IPS DF 6.9 (cell line): ENCODE measurements around the gene LCN6.
A peak's percentile ranks its signal among the peaks of the same experiment; 100 is the strongest.
"Not testable (repeated sequence)": the region's sequence is repeated elsewhere in the genome, so short reads cannot be mapped to it uniquely, and the experiment has no call there.

Source experiments
- DNase-seq: peaks from one replicate; pipeline ENCODE4 v3.0.0-alpha.2; 2013; ENCODE audit warnings: low read depth, low spot score
- H3K27ac ChIP-seq: one replicate; pipeline ENCODE4 v1.5.1; 2013; ENCODE audit warnings: low read length, control low read depth
- H3K27me3 ChIP-seq: 2 replicates; pipeline ENCODE4 v1.6.1; 2013; ENCODE audit warnings: mild to moderate bottlenecking, low read length; ENCODE audit not compliant: control insufficient read depth, insufficient read depth
- H3K36me3 ChIP-seq: 2 replicates; pipeline ENCODE4 v1.6.1; 2013; ENCODE audit warnings: low read length; ENCODE audit not compliant: control insufficient read depth, insufficient read depth
- H3K4me1 ChIP-seq: 2 replicates; pipeline ENCODE4 v1.6.1; 2013; ENCODE audit warnings: low read length; ENCODE audit not compliant: control insufficient read depth, insufficient read depth
- H3K4me3 ChIP-seq: 2 replicates; pipeline ENCODE4 v1.5.1; 2013; ENCODE audit warnings: mild to moderate bottlenecking, low read length
- H3K9me3 ChIP-seq: 2 replicates; pipeline ENCODE4 v1.6.1; 2013; ENCODE audit warnings: low read length, inconsistent platforms; ENCODE audit not compliant: control insufficient read depth, insufficient read depth
- WGBS: extraction: QIAGEN DNeasy Blood & Tissue Kit; methylation state at CpG from one replicate; pipeline ENCODE4 v1.1.7; 2013; ENCODE audit warnings: mixed read lengths, missing lambda C conversion rate; ENCODE audit not compliant: insufficient read length, insufficient coverage; 5-methylcytosine and 5-hydroxymethylcytosine counted together

Gene LCN6

DNA sequence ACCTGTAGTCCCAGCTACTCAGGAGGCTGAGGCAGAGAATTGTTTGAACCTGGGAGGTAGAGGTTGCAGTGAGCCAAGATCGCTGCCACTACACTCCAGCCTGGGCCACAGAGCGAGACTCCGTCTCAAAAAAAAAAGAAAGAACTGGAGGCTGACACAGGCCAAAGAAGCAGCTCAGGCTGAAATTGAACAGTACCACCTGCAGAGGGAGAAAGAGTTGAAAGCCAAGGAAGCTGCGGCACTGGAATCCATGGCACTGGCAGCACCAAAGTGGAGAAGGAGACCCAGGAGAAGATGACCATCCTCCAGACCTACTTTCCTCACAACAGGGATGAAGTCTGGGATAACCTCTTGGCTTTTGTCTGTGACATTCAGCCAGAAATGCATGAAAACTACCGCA lies 31.5 kb upstream of the LCN6 start:
- no peak for DNase-seq
- Histone ChIP-seq H3K36me3 (no peaks in the 10 kb centered on the region; the same call in 1 of the 2 replicates), H3K4me3 (no peak overlapping the region), H3K4me1 (no peaks in the 10 kb centered on the region), H3K27me3 (no peaks in the 10 kb centered on the region; the same call in none of the 2 replicates), H3K27ac (no peak overlapping the region), H3K9me3 (no peaks in the 10 kb centered on the region; the same call in 1 of the 2 replicates)
- no CpG with 5 or more reads among the region's 5 CpGs for WGBS

DNA sequence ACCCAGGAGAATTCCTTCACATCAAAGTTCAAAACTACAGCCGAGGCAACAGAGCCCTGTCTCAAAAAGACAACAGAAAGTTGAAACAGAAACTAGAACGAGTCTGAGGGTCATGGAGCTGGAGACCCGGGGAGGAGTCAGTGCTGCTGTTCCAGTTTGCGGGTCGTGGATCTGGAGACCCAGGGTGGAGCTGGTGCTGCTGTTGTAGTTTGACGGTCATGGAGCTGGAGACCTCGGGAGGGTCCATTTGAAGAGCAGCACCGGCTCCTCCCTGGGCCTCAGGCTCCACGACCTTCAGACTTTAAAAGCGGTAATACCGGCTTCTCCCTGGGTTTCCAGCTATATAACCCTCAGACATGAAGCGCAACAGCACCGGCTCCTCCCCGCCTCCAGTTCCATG lies 29.0 kb upstream of the LCN6 start:
- no peak for DNase-seq
- H3K36me3 ChIP-seq = no peaks in the 10 kb centered on the region; the same call in 1 of the 2 replicates
- no peak overlapping the region for H3K27ac ChIP-seq
- H3K4me3 ChIP-seq = no peak overlapping the region
- H3K4me1 ChIP-seq = no peaks in the 10 kb centered on the region
- no peaks in the 10 kb centered on the region for H3K9me3 ChIP-seq
- WGBS = no CpG with 5 or more reads among the region's 14 CpGs
- no peaks in the 10 kb centered on the region; the same call in none of the 2 replicates for H3K27me3 ChIP-seq

DNA sequence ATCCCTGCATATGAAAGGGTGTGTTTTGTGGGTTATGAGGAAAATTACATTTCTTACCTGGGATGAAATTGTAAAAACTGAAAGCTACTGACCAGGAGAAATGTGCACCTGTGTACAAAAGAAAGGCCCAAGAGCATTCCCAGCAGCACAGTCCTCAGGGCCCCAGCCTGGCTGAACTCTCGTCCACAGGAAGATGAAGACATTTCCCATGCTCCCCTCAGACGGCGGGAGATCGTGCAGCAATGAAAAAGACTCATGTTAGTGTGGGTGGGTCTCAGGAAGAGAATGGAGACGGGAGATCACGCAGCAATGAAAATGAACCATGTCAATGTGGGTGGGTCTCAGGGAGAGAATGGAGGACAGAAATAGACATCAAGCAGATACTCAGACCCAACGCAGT lies 28.6 kb upstream of the LCN6 start:
- no peaks in the 10 kb centered on the region; the same call in 1 of the 2 replicates for H3K36me3 ChIP-seq
- no peak for DNase-seq
- H3K27me3 ChIP-seq = no peaks in the 10 kb centered on the region; the same call in none of the 2 replicates
- WGBS = no CpG with 5 or more reads among the region's 7 CpGs
- no peak overlapping the region for H3K27ac ChIP-seq
- no peaks in the 10 kb centered on the region for H3K9me3 ChIP-seq
- H3K4me1 ChIP-seq = no peaks in the 10 kb centered on the region
- H3K4me3 ChIP-seq = no peak overlapping the region

DNA sequence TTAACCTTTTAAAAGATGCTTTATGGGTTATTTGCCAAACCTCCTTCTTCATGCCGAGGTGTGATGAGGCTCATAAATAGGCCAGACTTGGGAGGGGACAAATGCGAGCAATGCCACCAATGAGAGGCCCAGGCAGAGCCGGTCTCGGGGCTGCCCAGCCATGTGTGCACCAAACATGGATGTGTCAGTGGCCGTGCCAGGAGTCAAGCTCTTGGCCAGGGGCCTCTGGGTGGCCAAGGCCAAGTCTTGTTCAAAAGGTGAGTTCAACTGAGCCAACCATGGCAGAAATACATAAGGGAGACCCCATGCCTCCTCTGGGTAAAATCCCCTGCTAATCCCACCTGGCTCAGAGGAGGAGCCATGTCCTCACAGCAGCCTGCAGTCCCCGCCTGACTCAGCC lies 26.9 kb upstream of the LCN6 start:
- Histone ChIP-seq H3K27ac (no peak overlapping the region), H3K36me3 (no peaks in the 10 kb centered on the region; the same call in 1 of the 2 replicates), H3K27me3 (no peaks in the 10 kb centered on the region; the same call in 1 of the 2 replicates), H3K9me3 (no peaks in the 10 kb centered on the region), H3K4me3 (no peak overlapping the region), H3K4me1 (no peaks in the 10 kb centered on the region)
- WGBS = no CpG with 5 or more reads among the region's 6 CpGs
- DNase-seq = no peak

DNA sequence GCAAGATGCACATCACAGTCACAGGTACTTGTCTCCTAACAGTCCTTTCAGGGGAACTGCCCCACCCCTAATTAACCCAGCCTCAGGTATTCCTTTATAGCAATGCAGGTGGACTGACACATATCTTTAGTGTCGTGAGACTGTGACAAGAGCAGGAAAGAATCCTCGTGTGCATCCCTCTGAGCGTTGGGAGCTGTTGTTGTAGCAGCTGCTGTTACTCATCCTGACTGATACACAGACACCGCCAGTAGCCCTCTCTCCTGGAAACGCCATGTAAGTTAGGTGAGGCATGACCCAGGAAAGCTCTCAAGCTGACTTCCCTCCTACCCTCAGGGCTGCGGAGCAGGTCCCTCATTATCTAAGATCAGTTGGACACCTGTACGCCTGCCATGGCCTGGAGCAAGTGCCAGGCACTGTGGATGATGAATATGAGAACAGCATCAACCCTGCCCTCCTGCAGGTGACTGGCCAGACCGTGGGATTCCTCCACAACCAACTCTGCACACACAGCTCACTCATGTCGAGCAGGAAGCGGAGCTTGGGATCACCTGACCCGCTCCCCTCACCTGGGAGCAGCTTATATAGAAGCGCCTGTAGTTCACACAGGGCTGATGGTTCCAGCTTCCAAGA lies 26.2 kb upstream of the LCN6 start:
- no peaks in the 10 kb centered on the region for H3K9me3 ChIP-seq
- DNase-seq = no peak
- no peaks in the 10 kb centered on the region; the same call in 1 of the 2 replicates for H3K36me3 ChIP-seq
- no peaks in the 10 kb centered on the region; the same call in 1 of the 2 replicates for H3K27me3 ChIP-seq
- H3K4me3 ChIP-seq = no peak overlapping the region
- no peaks in the 10 kb centered on the region for H3K4me1 ChIP-seq
- H3K27ac ChIP-seq = no peak overlapping the region
- WGBS = no CpG with 5 or more reads among the region's 12 CpGs

DNA sequence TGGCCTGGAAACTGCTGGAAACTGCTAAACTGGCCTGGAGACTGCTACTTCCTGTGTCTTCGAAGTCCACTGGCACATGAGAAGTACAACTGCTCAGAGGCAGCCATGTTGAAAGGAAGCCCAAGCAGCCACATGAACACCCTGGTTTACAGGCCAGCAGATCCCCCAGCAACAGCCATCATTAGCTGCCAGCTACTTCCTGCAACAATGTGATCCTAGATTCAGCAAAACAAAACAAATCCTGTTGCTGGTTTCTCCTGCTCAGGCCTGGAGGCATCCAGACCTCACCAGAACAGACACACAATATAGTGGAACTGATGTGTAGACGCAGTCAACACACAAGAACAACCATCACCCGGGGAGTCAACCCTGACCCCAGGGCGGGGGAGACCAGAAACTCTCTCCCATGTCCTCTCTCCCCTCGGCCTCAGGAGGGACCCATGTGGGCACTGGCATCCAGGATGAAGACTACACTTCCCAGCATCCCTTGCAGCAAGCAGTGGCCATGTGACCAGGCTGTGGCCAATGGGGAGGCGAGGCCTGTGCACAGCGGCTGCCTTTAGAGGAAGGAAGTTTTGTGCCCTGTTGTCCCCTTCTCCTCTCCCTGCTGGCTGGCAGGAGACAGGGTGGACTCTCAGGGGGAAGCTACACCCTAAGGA lies 25.2 kb upstream of the LCN6 start:
- Histone ChIP-seq H3K4me1 (no peaks in the 10 kb centered on the region), H3K4me3 (no peak overlapping the region), H3K27ac (no peak overlapping the region), H3K27me3 (no peaks in the 10 kb centered on the region; the same call in 1 of the 2 replicates), H3K9me3 (no peaks in the 10 kb centered on the region), H3K36me3 (no peaks in the 10 kb centered on the region; the same call in 1 of the 2 replicates)
- peak; percentile 67 for DNase-seq
- no CpG with 5 or more reads among the region's 7 CpGs for WGBS

DNA sequence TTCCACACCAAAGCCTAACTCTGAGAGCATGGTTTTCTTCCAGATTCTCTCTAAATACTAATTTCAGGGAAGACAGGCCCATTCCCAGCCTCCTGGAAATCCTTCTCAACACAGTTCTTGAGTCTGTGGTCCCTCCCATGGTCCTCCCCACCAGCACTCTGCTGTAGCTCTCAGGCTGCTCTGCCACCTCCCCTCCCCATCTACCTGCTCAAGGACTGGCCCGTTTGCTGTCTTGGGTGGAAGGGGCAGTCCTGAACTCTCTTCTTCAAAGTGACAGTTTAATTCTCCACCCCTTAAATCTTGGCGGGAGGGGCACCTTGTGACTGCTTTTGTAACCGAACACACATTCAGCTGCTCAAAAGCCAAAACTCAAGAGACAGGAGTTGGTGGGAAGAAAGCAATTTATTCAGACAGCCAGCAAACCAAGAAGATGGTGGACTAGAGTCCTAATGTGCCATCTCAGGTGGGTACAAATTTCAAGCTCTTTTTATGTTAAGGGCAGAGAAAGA lies 23.6 kb upstream of the LCN6 start:
- no peaks in the 10 kb centered on the region for H3K9me3 ChIP-seq
- H3K4me1 ChIP-seq = no peaks in the 10 kb centered on the region
- no peak overlapping the region for H3K4me3 ChIP-seq
- H3K36me3 ChIP-seq = no peaks in the 10 kb centered on the region; the same call in 1 of the 2 replicates
- no CpG with 5 or more reads among the region's 3 CpGs for WGBS
- no peaks in the 10 kb centered on the region for H3K27me3 ChIP-seq
- H3K27ac ChIP-seq = no peak overlapping the region
- DNase-seq = no peak

DNA sequence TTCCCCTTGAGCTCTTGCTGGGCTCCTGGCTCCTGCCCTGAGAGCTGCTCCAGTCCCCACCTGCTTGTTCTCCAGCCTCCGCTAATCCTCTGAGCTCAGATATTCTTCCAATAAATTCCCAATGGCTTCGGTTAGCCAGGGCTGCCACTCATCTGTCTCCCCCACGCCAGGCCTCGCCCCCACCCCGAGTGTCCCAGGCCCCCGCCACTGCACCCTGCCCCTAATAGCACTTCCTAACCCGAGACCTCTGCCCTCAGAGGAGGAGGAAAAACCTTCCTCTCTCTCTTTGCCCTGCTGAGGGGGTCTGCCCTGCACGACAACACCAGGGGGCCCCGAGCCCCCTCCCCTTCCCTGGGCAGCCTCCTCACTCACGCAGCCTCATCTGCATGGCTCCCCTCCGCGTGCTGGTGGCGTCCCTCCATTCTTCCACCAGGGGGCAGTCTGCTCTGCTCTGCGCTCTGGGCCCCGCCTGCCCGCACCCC lies 21.4 kb upstream of the LCN6 start:
- DNase-seq = peak; percentile 48
- no CpG with 5 or more reads among the region's 16 CpGs for WGBS
- no peaks in the 10 kb centered on the region for H3K4me1 ChIP-seq

DNA sequence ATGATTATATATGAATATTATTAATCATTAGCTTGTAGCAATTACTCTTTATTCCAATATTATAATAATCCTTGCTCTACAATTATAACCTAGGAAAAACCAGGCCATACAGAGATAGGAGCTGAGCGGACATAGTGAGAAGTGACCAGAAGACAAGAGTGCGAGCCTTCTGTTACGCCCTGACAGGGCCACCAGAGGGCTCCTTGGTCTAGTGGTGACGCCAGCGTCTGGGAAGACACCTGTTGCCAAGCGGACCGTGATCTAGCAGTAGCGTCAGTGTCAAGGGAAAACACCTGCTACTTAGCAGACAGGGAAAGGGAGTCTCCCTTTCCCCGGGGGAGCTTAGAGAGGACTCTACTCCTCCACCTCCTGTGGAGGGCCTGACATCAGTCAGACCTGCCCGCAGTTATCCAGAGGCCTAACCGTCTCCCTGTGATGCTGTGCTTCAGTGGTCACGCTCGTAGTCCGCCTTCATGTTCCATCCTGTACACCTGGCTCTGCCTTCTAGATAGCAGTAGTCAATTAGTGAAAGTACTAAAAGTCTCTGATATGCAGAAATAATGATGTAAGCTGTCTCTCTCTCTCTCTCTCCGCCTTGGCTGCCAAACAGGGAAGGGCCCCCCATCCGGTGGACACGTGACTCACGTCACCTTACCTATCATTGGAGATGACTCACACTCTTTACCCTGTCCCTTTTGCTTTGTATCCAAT lies 18.2 kb upstream of the LCN6 start:
- H3K4me3 ChIP-seq, H3K4me1 ChIP-seq, DNase-seq, H3K27ac ChIP-seq, H3K27me3 ChIP-seq, H3K36me3 ChIP-seq, H3K9me3 ChIP-seq: not testable (repeated sequence)
- no CpG with 5 or more reads among the region's 18 CpGs for WGBS

More for the DNA sequence above, 21.4 kb upstream of the LCN6 start:
- Histone ChIP-seq H3K36me3 (no peaks in the 10 kb centered on the region), H3K4me3 (peak overlapping the region; percentile 24; the same call in 1 of the 2 replicates), H3K27ac (no peak overlapping the region), H3K9me3 (no peaks in the 10 kb centered on the region), H3K27me3 (no peaks in the 10 kb centered on the region)

DNA sequence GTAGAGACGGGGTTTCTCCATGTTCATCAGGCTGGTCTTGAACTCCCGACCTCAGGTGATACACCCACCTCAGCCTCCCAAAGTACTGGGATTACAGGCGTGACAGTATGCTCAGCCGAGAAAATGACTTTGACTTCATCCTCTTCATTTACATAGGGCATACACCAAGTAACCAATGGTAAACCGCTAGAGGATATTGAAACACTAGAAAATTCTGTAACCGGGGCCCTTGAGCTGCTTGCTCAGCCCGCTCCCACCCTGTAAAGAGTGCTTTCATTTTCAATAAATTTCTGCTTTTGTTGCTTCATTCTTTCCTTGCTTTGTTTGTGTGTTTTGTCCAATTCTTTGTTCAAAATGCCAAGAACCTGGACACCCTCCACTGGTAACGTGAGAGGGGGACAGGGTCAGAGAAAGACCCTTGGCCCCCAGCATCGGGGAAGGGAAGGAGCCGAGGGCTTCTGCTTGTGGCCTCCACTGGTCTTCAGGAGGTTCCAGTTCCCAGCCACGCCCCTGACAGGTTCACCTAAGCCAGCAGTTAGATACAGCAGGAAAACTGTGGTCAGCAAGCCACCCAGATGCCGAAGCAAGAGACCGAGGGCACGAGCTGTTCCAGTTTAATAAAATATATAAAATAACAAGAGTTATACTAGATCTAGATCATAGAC lies 17.6 kb upstream of the LCN6 start:
- H3K9me3 ChIP-seq, H3K4me1 ChIP-seq, DNase-seq, H3K27me3 ChIP-seq, H3K27ac ChIP-seq, H3K36me3 ChIP-seq, H3K4me3 ChIP-seq: not testable (repeated sequence)
- WGBS = no CpG with 5 or more reads among the region's 14 CpGs
